NK-92 (cell line): ENCODE results near the gene BEX3.
"Not testable (repeated sequence)": the region's sequence is repeated elsewhere in the genome, so short reads cannot be mapped to it uniquely, and the experiment has no call there.

Experiments
- DNase-seq: peaks from one replicate; lab custom pipeline; 2025; ENCODE audit not compliant: unreplicated experiment; lab: John Stamatoyannopoulos, UW

Gene BEX3

DNA sequence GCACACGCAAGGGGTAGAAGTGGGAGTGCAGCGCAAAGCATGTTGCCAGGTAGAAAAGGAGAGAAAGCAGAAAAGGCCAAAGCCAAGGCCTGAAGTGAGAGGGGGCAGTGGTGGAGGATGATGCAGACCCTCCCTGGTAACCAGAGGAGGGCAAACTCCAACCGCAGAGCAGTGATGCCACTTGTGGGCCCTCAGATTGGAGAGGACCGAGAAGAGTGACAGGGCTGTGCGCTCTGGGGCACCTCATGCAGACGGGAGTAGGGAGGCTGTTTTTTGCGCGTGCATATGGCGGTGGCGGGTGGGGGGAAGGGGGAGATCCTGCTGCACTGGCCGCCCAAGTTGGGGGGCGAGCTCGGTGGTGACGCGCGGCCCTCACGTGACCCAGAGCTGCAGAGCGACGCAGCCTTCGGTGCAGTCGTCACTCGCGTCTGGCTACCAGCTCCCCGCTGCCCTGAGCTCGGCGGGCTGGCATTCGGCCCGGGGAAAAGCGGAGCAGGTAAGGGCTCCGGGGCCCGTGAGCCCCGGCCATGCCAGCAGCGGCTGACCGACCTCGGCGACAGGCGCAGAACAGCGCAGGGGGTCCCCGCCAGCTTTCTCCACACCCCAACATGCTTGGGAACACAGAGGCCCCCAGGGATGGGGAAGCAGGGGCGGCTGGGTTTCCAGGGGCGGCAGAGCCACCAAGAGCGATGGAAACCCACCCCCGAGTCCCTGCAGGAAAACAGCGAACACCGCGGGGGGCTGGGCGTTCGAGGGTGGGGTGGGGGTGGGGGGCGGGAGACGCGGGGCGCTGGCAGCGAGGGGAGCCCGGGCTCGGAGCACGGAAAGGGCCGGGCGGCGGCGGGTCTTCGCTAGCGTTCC is at the start of gene BEX3:
Gene BEX3, plus strand, starts transcription at position 421 of the 861 bp plus-strand sequence. CDS start 984 bp downstream, outside the sequence.
- DNase-seq: no peak

DNA sequence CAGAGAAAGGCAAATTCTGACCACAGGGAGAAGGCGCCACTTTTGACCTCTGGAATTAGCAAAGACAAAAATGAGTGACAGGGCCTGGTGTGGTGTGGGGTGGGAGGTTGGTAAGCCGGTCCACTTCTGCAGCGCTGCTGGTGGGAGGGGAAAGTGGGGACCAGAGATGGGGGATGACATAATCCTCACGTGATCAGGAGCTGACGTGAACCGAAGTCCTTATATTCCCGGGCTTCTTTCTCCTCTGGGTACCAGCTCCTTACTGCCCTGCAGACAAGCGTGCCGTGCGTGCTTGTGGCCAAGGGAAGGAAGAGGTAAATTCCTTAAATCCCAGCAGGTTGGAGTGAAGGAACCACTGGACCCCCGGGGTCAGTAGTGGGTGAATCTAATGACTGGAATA is 46.3 kb upstream of the BEX3 start, which contains the start of gene TCEAL7:
Gene TCEAL7, plus strand, starts transcription at position 249 of the 400 bp plus-strand sequence. CDS start 1,165 bp downstream, outside the sequence.
- no peak for DNase-seq

DNA sequence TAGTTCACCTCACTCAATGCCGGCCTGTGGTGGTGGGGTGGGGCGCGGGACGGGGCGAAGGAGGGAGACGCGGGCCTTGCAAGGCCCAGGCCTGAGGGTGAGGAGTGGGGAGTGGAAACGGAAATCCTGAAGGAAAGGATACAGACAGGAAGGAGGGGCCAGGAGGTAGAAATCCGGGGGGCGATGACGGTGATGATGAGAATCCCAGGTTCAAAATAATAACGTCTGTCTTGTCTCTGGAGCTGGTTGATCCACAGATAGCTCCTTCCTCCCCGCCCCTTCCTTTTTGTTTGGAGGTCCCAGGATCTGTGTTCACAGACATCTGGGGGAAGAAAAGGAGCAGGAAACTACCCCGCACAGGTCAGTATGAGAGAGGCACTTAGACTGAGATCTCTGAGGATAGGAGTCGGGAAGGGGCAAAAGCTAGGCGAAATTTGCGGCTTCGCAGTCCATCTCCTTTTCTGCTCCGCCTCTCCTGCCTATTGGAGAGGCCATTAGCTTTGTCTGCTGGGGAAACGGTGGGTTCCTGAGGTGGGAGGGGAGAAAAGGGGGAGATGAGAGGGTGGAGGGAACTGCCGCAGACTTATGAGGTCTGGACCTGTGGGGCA is 45.6 kb upstream of the BEX3 start:
- DNase-seq: no peak

DNA sequence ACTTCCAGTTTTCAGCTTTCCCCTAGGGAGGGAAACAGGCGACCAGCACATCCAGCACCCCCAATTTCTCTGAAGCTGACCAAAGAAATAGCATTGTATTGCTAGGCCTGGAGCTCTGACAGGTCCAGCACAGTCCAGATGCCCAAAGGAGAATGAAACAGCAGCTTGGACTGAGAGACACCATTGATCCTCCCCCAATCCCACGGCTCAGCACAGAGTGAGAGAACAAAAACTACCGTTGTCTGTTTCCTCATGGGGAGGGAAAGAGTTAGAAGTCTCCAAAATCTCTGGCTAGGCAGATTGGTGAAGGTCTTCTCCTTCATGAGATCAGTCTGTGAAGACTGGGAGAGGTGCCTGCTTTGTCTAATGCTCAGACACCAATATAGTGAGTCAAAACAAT is 37.7 kb upstream of the BEX3 start:
- DNase-seq: no peak

DNA sequence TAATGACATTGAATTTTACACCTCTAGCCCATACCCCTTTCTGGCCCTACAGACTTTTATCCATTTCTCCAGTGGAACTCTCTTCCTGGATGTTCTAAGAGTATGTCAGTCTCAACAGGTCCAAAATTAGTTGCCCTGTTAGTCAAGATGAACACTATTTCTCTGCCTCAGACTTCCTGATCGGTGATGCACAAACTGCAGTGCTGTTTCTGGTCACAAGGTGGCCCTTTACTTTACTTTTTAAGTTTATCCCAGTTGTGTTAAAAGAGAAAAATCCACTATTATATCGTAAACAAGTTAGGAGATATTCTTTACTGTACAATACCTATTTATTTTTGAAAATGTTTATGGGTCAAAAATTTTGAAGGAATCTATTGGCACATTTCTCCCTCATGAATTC is 33.2 kb upstream of the BEX3 start:
- no peak for DNase-seq

DNA sequence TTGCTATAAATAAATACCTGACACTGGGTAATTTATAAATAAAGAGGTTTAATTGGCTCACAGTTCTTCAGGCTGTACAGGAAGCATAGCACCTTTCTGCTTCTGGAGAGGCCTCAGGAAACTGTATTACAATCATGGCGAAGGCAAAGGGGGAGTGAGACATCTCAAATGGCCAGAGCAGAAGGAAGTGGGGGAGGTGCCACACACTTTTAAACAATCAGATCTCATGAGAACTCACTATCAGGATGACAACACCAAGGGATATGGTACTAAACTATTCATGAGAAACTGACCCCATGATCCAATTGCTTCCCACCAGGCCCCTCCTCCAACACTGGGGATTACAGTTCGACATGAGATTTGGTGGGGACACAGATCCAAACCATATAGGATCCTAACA is 31.7 kb upstream of the BEX3 start:
- DNase-seq: no peak

DNA sequence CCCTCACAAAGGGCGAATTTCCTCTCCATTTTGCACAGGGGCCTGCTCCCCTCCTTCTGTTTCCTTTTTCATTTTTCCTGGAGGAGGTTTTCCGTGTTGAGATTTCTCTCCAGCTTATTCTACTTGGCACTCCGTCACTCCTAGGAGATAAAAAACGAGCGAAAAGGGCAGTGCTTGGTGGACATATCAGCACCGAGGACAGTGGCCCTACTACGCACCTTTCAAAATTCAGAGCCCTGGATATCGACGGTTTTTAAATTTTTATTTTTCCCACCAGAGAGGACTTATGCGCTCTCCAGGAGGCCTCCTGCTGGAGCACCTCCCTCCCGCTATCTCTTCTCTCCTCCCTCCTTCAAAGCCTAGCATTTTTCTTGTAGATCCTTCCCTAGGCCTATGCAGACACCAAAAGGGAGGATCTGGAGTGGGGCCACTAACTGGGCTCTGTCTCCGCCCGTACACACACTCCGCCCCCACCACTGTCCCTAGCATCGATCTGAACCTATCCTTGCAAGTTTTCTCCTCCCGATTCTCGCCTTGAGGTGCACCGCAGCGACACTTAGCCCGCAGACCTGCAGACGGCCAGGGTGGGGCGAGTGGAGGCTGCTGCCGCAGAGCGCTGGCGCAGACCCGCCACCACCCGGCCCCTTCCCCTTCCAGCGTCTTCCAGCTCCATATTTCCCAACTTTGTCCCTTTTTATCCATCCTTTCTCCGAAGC is 28.5 kb upstream of the BEX3 start:
- no peak for DNase-seq

DNA sequence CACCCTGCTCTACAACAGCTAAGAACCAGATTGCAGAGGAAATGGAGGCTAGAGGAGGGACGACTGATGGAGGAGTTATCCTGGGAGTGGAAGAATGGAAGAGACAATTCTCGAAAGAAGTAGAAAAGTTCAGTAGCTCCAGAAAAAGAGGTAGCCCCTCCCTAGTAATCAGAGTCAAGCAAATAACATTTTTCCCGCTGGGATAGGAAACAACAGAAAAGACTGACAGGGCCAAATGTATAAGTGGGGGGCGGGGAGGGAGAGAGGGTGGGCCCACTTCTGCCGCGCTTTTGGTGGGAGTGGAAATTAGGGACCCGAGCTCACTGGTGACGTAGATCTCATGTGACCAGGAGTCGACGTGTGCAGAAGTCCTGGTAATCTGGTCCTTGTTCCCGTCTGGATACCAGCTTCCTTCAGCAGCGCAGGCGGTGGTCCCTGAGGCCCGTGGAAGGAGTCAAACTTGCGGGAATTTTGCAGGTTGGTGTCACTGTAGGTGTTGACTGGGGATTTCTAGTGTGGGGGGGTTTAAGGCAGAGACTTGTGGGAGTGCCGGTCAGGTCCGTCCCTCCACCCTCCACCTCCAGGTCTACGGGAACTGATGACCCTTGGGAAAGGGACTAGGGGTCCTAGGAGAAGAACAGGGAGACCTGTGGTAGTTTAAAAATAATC is 20.1 kb upstream of the BEX3 start, which contains the start of gene TCEAL9:
Gene TCEAL9, plus strand, starts transcription at position 377 of the 669 bp plus-strand sequence. CDS start 1,179 bp downstream, outside the sequence.
- DNase-seq: no peak

DNA sequence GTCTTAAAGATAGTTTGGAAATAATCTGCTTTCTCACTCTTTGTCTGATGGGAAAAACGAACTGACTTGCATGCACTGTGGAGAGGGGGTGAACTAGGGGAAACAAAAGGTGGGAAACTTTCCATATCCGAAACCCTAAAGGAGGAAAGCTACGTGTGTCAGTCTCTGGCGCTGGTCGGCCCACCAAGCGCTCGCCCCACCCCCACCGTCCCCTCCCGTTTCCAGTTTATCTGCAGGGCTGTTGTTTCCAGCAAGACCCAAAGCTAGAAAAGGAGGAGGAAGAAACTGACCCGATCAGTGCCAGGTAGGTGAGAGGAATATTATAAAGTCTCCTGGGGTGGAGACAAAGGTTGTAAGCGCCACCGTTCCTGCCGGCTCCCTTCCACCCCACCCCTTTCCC is 19.5 kb upstream of the BEX3 start:
- no peak for DNase-seq

DNA sequence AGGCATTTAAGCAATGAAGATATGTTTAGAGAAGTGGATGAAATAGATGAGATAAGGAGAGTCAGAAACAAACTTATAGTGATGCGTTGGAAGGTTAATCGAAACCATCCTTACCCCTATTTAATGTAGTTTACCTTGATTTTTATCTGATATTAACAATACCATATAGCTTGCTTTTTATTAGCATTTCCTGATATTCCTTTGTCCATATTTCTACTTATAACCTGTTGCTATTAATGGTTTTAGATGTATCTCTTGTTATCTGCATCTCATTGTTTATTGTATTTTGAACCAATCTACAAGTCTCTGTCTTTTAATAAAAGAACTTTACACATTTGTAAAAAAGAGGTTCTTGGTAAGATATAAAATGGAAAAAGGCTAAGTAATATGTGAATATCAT is 18.5 kb upstream of the BEX3 start:
- DNase-seq: no peak

DNA sequence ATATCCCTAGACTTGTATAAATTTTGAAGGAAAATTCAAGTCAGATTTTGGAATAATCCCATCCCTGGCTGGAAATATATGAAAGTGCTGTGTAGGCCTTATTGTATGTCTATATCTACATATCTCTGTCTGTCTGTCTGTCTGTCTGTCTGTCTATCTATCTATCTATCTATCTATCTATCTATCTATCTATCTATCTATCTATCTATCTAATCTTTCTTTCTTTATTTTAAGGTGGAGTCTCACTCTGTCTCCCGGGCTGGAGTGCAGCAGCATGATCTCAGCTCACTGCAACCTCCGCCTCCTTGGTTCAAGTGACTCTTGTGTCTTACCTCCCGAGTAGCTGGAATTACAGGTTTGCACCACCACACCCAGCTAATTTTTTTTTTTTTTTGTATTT is 16.7 kb upstream of the BEX3 start:
- DNase-seq: not testable (repeated sequence)

DNA sequence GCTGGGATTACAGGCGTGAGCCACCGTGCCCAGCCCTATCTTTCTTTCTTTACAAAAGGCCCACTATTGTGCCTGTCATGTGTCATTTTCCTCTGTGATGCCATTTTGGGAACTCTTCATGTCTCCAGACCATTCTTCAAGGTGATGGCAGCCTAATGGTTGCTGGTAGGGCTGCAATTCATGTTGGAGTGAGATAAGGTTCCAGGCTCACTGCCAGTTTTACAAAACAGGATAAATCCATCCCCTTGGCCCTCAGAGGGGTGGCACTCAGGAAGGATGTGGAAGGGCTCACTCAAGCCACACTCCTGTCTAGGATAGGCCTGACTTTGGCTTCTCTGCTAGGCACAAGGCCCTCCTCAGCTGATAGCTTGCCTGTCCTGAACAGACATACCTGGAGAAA is 16.2 kb upstream of the BEX3 start:
- no peak for DNase-seq

DNA sequence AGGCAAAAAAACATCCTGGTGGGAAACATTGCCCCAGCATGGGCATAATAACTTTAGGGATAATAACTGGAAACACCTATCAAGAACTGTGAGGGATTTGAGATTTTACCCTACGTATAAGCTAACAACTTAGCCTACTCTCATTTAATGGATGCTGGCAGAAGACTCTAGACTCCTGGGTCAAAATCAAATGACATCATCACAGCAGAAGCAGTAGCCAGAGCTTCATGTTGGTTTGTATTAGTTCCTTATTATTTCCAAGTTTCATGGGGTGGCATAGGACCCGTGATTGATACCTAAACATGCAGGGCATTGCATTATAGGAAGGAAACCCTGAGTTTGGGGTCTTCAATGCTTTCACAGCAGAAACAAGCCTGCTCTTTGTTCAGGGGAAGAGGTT is 15.4 kb upstream of the BEX3 start:
- DNase-seq: no peak

DNA sequence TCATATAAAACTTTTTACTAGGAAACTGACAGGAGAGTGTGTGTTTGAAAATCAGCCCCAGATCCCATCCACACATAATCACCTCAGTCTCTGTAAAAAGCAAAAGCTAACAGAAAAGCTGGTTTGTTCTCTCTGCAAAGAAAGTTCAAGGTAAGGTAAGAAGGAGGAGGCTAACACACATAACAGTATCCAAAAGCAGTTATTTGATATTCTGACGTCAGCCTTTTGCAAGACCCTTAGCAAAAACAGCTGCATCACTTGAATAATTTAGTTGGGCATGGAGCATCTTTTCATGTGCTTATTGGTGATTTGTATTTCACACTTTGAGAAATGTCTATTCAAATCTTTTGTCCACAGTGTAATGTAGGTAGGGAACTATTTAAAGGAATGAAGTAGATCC is 14.5 kb upstream of the BEX3 start:
- no peak for DNase-seq

DNA sequence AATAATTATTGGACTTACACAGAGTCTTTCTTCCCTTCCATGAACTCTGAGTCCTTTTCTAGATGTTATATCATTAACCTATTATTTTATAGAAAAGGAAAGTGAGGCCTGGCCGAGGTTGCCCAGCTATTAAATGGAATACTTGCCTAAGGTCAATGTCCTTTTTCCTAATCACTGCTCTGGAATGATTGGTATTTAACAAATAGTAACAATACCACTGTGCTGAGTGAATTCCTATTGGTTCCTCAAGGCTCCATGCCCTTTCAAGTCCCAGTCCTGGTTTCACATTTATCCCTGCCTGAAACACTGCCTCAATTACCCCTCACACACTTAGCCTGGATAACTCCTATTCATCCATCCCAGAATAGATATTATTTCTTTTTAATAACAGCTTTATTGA is 13.9 kb upstream of the BEX3 start:
- no peak for DNase-seq

DNA sequence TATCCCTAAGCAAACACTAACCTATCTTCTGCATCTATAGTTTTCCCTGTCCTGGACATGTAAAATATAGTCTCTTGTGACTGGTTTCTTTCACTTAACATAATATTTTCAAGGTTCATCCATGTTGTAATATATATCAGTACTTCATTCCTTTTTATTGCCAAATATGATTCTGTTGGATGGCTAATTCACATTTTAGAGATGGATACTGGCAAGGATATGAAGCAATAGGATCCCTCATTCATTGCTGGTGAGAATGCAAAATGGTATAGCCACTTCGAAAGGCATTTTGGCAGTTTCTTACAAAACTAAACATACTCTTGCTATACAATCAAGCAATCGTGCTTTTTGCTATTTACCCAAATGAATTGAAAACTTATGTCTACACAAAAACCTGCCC is 13.3 kb upstream of the BEX3 start:
- DNase-seq: no peak

DNA sequence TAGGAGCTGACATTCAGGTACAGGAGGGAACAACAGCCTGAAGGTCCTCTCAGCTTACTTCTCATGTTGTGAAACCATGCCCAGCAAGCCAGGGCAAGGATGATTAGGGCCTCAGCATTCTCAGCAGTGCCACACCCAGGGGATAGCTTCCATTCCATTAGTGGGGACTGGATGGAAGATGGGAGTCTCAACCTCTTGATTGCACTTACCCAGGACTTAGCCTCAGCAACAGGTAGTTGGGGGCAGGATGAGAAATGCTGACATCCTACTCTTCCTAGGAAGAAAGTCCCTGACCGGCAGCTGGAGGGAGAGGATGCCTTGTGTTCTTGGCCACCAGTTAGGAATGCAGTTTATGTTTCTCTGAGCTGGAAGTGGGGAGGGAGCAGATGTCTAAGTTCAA is 8.8 kb upstream of the BEX3 start:
- DNase-seq: no peak

DNA sequence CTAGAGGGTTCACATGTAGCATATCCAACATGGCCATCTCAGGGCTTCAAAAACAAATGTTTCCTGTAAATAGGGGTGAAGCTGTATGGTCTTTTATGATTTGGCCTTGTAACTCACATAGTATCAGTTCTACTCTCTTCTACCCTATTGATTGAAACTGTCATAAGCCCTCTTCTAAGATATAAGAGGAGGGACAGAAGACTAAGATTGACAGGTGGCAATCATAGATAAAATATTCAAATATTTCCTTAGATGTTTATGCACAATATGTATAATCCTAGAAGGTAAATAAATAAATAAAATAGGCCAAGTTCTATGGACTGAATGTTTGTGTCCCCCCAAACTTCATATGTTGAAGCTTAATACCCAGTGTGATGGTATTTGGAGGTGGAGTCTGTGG is 6.9 kb upstream of the BEX3 start:
- no peak for DNase-seq

DNA sequence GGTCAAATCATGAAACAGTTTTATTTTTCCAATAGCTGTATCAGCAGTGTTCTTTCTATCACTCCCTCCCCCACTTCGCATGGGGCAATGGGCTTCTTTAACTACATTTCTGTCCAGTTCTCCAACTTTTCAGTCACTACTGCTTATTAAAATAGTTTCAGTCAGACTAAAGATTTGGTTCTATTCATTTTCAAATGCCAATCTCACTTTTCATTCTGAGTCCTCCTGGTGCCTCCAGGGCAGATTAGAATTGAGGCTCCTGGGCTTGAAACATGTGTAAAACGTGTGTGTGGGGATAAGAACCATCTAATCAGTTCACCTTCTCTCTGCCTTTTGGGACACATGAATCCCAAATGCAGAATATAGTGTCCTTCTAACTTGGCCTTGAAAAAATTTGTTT is 3.5 kb upstream of the BEX3 start:
- no peak for DNase-seq

DNA sequence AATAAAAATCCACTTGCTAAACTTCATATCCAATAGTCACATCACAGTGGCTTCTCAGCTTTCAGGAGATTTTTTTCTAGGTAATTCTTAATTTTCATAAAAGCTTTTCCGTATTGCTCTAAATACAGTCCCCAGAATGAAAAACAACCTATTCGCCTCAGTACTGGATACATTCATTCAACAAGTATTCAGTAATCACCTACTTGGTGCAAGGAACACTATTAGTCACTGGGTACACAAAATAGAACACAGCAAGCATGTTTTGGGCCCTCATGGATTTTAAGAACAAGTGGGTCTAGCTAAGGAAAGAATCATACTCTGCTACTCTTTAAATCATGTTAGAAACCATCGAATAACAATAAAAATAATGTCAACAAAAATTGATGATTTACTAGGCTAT is 2.8 kb upstream of the BEX3 start:
- DNase-seq: no peak

DNA sequence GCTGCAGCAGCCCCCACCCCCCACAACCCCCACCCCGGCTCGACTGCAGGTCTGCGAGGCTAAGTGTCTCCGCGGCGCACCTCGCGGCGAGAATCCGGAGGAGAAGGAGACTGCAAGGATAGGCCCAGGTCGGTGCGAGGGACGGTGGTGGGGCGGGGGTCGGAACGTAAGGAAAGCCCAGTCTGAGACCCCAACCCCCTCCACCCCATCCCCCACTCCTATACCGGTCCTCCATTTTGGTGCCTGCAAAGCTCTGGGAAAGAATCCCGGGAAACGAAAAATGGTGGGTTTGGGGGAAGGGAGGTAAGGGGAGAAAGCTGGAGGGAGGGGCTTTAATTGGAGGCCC is 614 bp downstream of the BEX3 start:
- DNase-seq: no peak
